H9 (cell line): ENCODE measurements around the gene MOG. TPM values are rescaled to one million over a fixed set of nuclear protein-coding genes. Genes with fewer than 3 reads are reported as not detected.

ENCODE experiments used
- DNase-seq: peaks from one replicate; pipeline ENCODE4 v3.0.0-alpha.2; 2017
- H2AFZ ChIP-seq: one replicate; pipeline ENCODE4 v1.6.1; 2013; ENCODE audit warnings: mild to moderate bottlenecking, low read length, control low read depth, moderate library complexity
- H2AK5ac ChIP-seq: 2 replicates; pipeline ENCODE4 v1.6.1; 2013; ENCODE audit warnings: low read length, control low read depth, mixed read lengths; ENCODE audit not compliant: insufficient read length
- H2BK120ac ChIP-seq: one replicate; pipeline ENCODE4 v1.6.1; 2013; ENCODE audit warnings: low read depth, mild to moderate bottlenecking, low read length, control low read depth, inconsistent platforms; ENCODE audit not compliant: poor library complexity, severe bottlenecking
- H2BK12ac ChIP-seq: 2 replicates; pipeline ENCODE4 v1.6.1; 2013; ENCODE audit warnings: low read length, control low read depth, mixed read lengths, low read depth; ENCODE audit not compliant: insufficient read length
- H2BK15ac ChIP-seq: 2 replicates; pipeline ENCODE4 v1.6.1; 2013; ENCODE audit warnings: low read depth, low read length, control low read depth
- H2BK20ac ChIP-seq: one replicate; pipeline ENCODE4 v1.6.1; 2013; ENCODE audit warnings: low read depth, mild to moderate bottlenecking, low read length, control low read depth, inconsistent platforms; ENCODE audit not compliant: poor library complexity, severe bottlenecking
- H2BK5ac ChIP-seq: 2 replicates; pipeline ENCODE4 v1.6.1; 2013; ENCODE audit warnings: low read length, control low read depth, mixed read lengths; ENCODE audit not compliant: insufficient read length
- H3K14ac ChIP-seq: 2 replicates; pipeline ENCODE4 v1.6.1; 2013; ENCODE audit warnings: low read length, control low read depth; ENCODE audit not compliant: insufficient read depth
- H3K18ac ChIP-seq: 2 replicates; pipeline ENCODE4 v1.6.1; 2013; ENCODE audit warnings: low read depth, mild to moderate bottlenecking, mixed read lengths, low read length, control low read depth; ENCODE audit not compliant: insufficient read length
- H3K23ac ChIP-seq: 2 replicates; pipeline ENCODE4 v1.6.1; 2013; ENCODE audit warnings: low read length, control low read depth, mixed read lengths, low read depth; ENCODE audit not compliant: insufficient read length
- H3K23me2 ChIP-seq: 2 replicates; pipeline ENCODE4 v1.6.1; 2013; ENCODE audit warnings: low read depth, mild to moderate bottlenecking, mixed read lengths, low read length, control low read depth; ENCODE audit not compliant: insufficient read length, poor library complexity, severe bottlenecking
- H3K27ac ChIP-seq: 2 replicates; pipeline ENCODE4 v1.5.1; 2013; ENCODE audit warnings: low read length, control low read depth, mixed read lengths, low read depth; ENCODE audit not compliant: insufficient read length
- H3K27me3 ChIP-seq: 2 replicates; pipeline ENCODE4 v1.6.1; 2013; ENCODE audit warnings: low read length, control low read depth, inconsistent platforms; ENCODE audit not compliant: insufficient read depth
- H3K4ac ChIP-seq: 2 replicates; pipeline ENCODE4 v1.6.1; 2013; ENCODE audit warnings: low read depth, mild to moderate bottlenecking, control low read depth, inconsistent platforms, low read length, moderate library complexity
- H3K4me1 ChIP-seq: 2 replicates; pipeline ENCODE4 v1.6.1; 2013; ENCODE audit warnings: low read length, control low read depth, inconsistent platforms; ENCODE audit not compliant: insufficient read depth
- H3K4me2 ChIP-seq: 2 replicates; pipeline ENCODE4 v1.6.1; 2013; ENCODE audit warnings: low read length, control low read depth, mixed read lengths; ENCODE audit not compliant: insufficient read length, insufficient read depth
- H3K56ac ChIP-seq: 2 replicates; pipeline ENCODE4 v1.6.1; 2013; ENCODE audit warnings: low read depth, mild to moderate bottlenecking, mixed read lengths, low read length, control low read depth; ENCODE audit not compliant: insufficient read length
- H3K79me1 ChIP-seq: 2 replicates; pipeline ENCODE4 v1.6.1; 2013; ENCODE audit warnings: low read depth, mild to moderate bottlenecking, moderate library complexity, low read length, control low read depth, inconsistent platforms; ENCODE audit not compliant: insufficient read depth, poor library complexity, severe bottlenecking
- H3K79me2 ChIP-seq: 2 replicates; pipeline ENCODE4 v1.6.1; 2013; ENCODE audit warnings: low read length, control low read depth, inconsistent platforms; ENCODE audit not compliant: insufficient read depth
- H3K9ac ChIP-seq: 2 replicates; pipeline ENCODE4 v1.6.1; 2013; ENCODE audit warnings: low read length, control low read depth, mixed read lengths; ENCODE audit not compliant: insufficient read length; ENCODE audit errors: extremely low read depth
- H3K9me3 ChIP-seq: one replicate; pipeline ENCODE4 v1.6.1; 2013; ENCODE audit warnings: low read depth, low read length, inconsistent platforms; ENCODE audit not compliant: control insufficient read depth
- H3T11ph ChIP-seq: one replicate; pipeline ENCODE4 v1.6.1; 2013; ENCODE audit warnings: mild to moderate bottlenecking, low read length, control low read depth, inconsistent platforms
- H4K20me1 ChIP-seq: one replicate; pipeline ENCODE4 v1.6.1; 2013; ENCODE audit not compliant: control insufficient read depth, insufficient read length, insufficient read depth
- H4K5ac ChIP-seq: 2 replicates; pipeline ENCODE4 v1.6.1; 2013; ENCODE audit warnings: low read depth, mild to moderate bottlenecking, mixed read lengths, low read length, control low read depth; ENCODE audit not compliant: insufficient read length
- H4K8ac ChIP-seq: replicated peaks from 2 replicates; pipeline ENCODE4 v1.6.1; 2013; ENCODE audit warnings: low read length, control low read depth, mixed read lengths, low read depth; ENCODE audit not compliant: insufficient read length
- H4K91ac ChIP-seq: 2 replicates; pipeline ENCODE4 v1.6.1; 2013; ENCODE audit warnings: low read depth, mild to moderate bottlenecking, moderate library complexity, mixed read lengths, low read length, control low read depth; ENCODE audit not compliant: insufficient read length
- H3K27ac Mint-ChIP-seq, 3 experiments: 2 replicates in 2 of 3; 3 replicates in 1 of 3; pipeline ENCODE4 v1.8.0; 2020 to 2021; ENCODE audit warnings: mixed read lengths in 3 of 3, mild to moderate bottlenecking in 1 of 3, moderate library complexity in 1 of 3
- H3K27me3 Mint-ChIP-seq: 2 replicates; pipeline ENCODE4 v1.8.0; 2021; ENCODE audit warnings: low read depth, mild to moderate bottlenecking, moderate library complexity, mixed read lengths
- H3K36me3 Mint-ChIP-seq, 3 experiments: 2 replicates in 2 of 3; 3 replicates in 1 of 3; pipeline ENCODE4 v1.8.0; 2020 to 2021; ENCODE audit warnings: low read depth in 3 of 3, mixed read lengths in 3 of 3; ENCODE audit not compliant: insufficient read depth in 1 of 3
- H3K4me1 Mint-ChIP-seq, 2 experiments: 2 replicates each; pipeline ENCODE4 v1.8.0; 2020; ENCODE audit warnings: mixed read lengths in 2 of 2
- H3K4me3 Mint-ChIP-seq, 2 experiments: 2 replicates in 1 of 2; 3 replicates in 1 of 2; pipeline ENCODE4 v1.8.0; 2020 to 2021; ENCODE audit warnings: mild to moderate bottlenecking in 2 of 2, mixed read lengths in 2 of 2, moderate library complexity in 1 of 2
- H3K9me3 Mint-ChIP-seq, 2 experiments: 2 replicates in 1 of 2; 3 replicates in 1 of 2; pipeline ENCODE4 v1.8.0; 2020; ENCODE audit warnings: mild to moderate bottlenecking in 2 of 2, mixed read lengths in 2 of 2, moderate library complexity in 1 of 2
- WGBS: extraction: QIAGEN DNeasy Blood & Tissue Kit; methylation state at CpG from one replicate; pipeline ENCODE4 v1.1.7; 2013; ENCODE audit warnings: missing lambda C conversion rate, low lambda C conversion rate, mixed read lengths; ENCODE audit not compliant: insufficient read length; ENCODE audit errors: extremely low coverage; 5-methylcytosine and 5-hydroxymethylcytosine counted together
- total RNA-seq: library from RNA; stranded (reverse); gene quantifications from 2 replicates; pipeline ENCODE4 v1.2.1, GENCODE V29; 2021
- TF ChIP-seq, protein P1 (sequence below): fragments of 200-600 bp; sonication (generic); conservative IDR thresholded peaks from 3 replicates; pipeline ENCODE4 v1.8.0; 2021; ENCODE audit warnings: antibody characterized with exemption, mild to moderate bottlenecking

The MOG gene
- total RNA-seq, 1 experiment from 2014 or later, result 0.55 TPM

GRCh38 chr6:29617782-29618554 lies 38.9 kb upstream of the MOG start:
- no peak overlapping the region for H3K9ac ChIP-seq
- no peak overlapping the region for H2BK5ac ChIP-seq
- Mint-ChIP-seq H3K27me3 (no peaks in the 10 kb centered on the region), H3K4me1 (peaks cover 11 to 28% of the 10 kb centered on the region in 2 experiments), H3K27ac (peak overlapping the region in 1 of 3 experiments; percentile 51; a peak in 2 of 7 replicates), H3K9me3 (no peaks in the 10 kb centered on the region), H3K36me3 (peaks cover 67 to 97% (median 73%) of the 10 kb centered on the region in 3 experiments), H3K4me3 (no peak overlapping the region; a peak in 1 of 5 replicates)
- H2BK120ac ChIP-seq, result no peak overlapping the region
- no peak overlapping the region for H3K23ac ChIP-seq
- no peak overlapping the region for H2AK5ac ChIP-seq
- peak; percentile 65 for DNase-seq
- no peaks in the 10 kb centered on the region for H4K20me1 ChIP-seq
- H3K14ac ChIP-seq, result no peak overlapping the region
- no peaks in the 10 kb centered on the region for H3K27me3 ChIP-seq
- no peak overlapping the region for H2BK12ac ChIP-seq
- TF ChIP-seq, protein P1, sequence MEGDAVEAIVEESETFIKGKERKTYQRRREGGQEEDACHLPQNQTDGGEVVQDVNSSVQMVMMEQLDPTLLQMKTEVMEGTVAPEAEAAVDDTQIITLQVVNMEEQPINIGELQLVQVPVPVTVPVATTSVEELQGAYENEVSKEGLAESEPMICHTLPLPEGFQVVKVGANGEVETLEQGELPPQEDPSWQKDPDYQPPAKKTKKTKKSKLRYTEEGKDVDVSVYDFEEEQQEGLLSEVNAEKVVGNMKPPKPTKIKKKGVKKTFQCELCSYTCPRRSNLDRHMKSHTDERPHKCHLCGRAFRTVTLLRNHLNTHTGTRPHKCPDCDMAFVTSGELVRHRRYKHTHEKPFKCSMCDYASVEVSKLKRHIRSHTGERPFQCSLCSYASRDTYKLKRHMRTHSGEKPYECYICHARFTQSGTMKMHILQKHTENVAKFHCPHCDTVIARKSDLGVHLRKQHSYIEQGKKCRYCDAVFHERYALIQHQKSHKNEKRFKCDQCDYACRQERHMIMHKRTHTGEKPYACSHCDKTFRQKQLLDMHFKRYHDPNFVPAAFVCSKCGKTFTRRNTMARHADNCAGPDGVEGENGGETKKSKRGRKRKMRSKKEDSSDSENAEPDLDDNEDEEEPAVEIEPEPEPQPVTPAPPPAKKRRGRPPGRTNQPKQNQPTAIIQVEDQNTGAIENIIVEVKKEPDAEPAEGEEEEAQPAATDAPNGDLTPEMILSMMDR, result peak; percentile 75
- no peaks in the 10 kb centered on the region for H3K9me3 ChIP-seq
- H3K4me2 ChIP-seq, result no peak overlapping the region
- no peak overlapping the region for H2BK15ac ChIP-seq
- no peak overlapping the region for H3T11ph ChIP-seq
- no peak overlapping the region for H4K91ac ChIP-seq
- H4K8ac ChIP-seq, result no peak overlapping the region
- H3K4me1 ChIP-seq, result peaks cover 5% of the 10 kb centered on the region; the same call in 1 of the 2 replicates
- WGBS, result no CpG with 5 or more reads among the region's 8 CpGs
- no peak overlapping the region for H2BK20ac ChIP-seq
- no peak overlapping the region for H3K18ac ChIP-seq
- no peak overlapping the region for H2AFZ ChIP-seq
- H3K4ac ChIP-seq, result no peak overlapping the region
- H3K56ac ChIP-seq, result no peak overlapping the region
- no peak overlapping the region for H3K27ac ChIP-seq
- H4K5ac ChIP-seq, result no peak overlapping the region
- no peaks in the 10 kb centered on the region for H3K23me2 ChIP-seq
- H3K79me2 ChIP-seq, result no peaks in the 10 kb centered on the region
- no peaks in the 10 kb centered on the region for H3K79me1 ChIP-seq
